MV-4-11 (cell line): ENCODE data around the gene HSPA2.

Experiments
- DNase-seq: peaks from one replicate; lab custom pipeline; 2025; lab: John Stamatoyannopoulos, UW

HSPA2 gene

DNA sequence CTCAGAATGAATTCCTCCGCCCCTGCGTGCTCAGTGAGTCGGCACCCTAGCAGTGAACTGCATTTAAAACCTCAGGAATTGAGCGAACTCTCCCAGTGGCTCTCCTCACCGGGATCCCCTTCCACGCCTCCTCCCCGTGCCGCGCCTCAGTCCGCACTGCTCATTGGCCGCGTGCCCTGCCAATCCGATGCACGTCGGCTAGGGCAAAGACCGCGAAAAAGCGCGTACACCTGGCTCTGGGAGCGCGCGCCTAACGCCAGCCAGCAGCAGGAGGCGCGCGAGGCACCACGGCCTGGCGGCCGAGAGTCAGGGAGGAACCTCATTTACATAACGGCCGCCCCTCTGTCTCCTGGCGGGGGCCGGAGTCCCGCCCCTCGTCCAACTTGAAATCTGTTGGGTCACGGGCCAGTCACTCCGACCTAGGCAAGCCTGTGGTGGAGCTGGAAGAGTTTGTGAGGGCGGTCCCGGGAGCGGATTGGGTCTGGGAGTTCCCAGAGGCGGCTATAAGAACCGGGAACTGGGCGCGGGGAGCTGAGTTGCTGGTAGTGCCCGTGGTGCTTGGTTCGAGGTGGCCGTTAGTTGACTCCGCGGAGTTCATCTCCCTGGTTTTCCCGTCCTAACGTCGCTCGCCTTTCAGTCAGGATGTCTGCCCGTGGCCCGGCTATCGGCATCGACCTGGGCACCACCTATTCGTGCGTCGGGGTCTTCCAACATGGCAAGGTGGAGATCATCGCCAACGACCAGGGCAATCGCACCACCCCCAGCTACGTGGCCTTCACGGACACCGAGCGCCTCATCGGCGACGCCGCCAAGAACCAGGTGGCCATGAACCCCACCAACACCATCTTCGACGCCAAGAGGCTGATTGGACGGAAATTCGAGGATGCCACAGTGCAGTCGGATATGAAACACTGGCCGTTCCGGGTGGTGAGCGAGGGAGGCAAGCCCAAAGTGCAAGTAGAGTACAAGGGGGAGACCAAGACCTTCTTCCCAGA, at the start of gene HSPA2:
TSS of gene HSPA2 (plus strand) at position 534 of the 995 bp plus-strand sequence. CDS start at position 643, 109 bp downstream.
- peak; percentile 99 for DNase-seq

DNA sequence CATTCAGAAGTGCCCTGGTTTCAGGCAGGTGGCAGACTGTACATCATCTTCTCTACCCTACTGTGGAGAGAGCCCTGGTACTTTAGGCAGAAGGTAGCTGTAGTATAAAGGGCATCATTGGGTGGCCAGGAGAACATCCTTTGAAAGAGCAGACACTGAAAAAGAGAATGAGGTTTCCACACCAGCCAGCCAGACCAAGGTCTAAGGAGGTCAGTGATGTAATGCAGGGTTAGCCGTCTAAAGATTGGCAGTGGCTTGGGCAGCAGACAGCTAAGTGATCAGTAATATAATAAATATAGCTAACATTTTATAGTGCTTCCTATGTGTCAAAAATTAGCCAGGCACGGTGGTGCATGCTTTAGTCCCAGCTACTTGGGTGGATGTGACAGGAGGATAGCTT, 48.9 kb upstream of the HSPA2 start:
- no peak for DNase-seq

GRCh38 chr14:64493455-64493854, 47.1 kb upstream of the HSPA2 start:
- no peak for DNase-seq

GRCh38 chr14:64495252-64495651, 45.3 kb upstream of the HSPA2 start:
- DNase-seq = no peak

GRCh38 chr14:64496764-64497163, 43.8 kb upstream of the HSPA2 start:
- no peak for DNase-seq

GRCh38 chr14:64500088-64500487, 40.5 kb upstream of the HSPA2 start:
- no peak for DNase-seq

DNA sequence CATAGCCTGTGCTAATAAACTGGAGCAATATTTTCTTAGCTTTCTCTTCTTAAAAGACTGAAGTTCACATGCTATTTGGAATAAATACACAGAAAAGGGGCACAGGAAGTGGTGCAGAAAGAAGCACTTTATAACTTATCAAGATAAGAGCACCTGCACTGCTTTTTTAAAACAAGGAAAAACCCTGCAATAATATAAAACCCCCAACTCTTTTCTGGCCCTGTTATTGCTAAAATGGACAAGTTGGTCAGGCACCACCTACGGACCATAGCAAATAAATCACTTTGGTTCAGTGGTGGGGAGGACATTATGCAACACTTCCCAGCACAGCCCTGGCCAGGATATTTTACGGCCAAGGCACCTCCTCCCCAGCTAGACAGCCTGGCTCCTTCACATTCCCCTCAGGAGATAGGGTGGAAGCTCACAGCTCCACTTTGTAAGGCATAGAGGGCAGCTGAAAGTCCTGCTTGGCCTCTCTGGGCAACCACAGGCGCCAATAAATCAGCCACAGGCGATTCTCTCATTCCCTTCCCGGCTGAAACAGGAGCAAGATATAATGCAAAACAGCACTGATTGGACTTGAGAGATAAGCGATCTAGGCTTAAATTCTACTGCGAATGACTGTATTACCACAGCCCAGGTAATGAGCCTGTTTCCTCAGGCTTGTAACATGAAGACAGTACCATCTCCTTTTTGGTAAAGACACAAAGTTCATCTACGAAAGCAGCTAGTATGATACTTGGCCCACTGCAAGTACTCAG, 39.0 kb upstream of the HSPA2 start:
- peak; percentile 15 for DNase-seq

DNA sequence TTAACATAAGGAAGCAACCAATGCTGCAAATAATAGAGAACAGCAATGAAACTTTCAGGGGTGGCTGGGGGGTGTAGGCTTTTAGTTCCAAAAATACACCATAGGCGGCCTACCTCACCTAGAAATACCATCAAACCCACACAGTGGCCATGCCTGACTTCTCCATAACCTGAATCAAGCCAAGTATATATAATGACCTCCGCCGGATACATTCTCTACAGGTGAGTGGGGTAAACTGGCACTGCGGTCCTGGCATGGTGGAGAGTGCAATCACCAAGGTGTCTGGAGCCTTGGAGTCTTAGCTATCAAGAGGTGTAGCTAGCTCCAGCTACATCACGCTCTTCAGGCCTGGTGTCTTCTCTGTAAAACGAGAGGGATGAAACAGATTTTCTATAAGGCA, 38.1 kb upstream of the HSPA2 start:
- DNase-seq = no peak

- no peak for DNase-seq
These were observed 37.6 kb upstream of the HSPA2 start for GRCh38 chr14:64502887-64503433.

- peak; percentile 83 for DNase-seq
These were observed 36.9 kb upstream of the HSPA2 start, which contains the start of gene ZBTB25 for GRCh38 chr14:64503434-64504309. Gene ZBTB25 (minus strand): TSS chr14:64503838. CDS start chr14:64490533, 13,305 bp downstream.

DNA sequence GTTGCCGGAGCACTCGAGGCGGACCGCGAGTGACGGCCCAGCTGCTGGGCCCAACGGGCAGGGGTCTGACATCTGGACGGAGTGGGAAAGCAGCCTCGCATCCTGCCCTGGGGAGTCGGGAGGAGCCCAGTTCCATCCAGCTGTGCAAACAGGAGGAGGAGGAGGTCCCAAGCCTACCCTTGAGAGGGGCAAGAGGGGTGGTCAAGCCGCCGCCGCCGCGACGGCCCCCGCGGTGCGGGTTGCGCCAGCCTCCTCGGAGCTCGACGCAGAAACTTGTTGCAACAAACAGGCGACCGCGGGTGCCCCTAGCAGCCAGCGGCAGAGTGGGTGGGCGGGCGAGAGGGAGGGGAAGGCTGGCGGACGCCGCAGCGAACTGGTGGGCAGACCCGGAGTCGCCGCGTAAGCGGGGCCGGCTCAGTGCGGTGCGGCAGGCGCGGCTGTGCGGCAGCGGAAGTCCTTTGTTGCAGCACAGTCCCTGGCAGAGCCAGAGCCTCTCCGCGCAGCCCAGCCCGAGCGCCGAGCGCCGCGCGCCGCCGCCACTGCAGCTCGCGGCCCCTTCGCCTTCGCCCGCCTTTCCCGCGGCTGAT, 36.1 kb upstream of the HSPA2 start, which contains the start of gene ZBTB1:
TSS of gene ZBTB1 (plus strand) at position 461 of the 587 bp plus-strand sequence. CDS start 16,735 bp downstream, outside the sequence.
- DNase-seq = peak; percentile 78

DNA sequence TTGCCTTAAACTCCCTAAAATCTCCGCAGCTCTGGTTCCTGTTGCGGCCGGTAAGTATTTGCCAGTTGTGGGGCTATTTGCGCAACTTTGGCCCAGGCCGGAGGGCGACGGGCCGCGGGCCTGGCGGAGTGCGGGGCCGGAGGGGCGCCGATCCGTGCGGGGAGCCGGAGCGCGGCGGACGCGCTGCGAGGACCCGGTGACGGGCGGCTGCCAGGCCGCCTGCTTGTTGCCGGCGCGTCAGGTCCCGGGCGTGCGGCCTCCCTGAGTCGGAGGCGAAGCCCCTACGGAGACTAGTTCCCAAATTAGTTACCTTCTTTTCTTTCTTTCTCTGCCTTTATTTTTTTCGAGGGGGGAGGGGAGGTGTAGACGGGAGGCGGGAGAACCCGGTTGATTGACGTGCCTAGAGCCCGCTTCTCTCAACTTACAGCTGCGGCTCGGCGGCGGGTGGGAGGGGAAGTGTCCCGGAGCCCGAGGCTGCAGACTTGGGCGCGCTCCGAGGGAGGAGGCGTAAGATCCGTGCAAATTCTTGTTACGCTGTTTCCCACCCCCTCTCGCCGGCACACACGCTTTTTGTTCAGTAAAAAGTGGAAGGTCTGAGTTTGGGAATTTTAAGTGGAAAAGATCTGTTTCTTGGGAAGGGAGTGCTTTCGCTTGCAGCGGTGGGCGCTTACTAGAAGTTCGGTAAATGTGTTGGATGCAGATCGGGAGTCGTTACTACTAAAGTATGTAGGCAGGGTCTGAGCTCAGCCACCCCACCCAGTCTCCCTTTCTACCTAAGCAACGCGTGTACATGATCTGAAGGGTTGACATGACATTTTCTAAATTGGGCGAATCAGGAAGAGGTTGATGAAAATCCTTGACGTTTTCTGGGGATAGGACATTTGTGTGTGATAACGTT, 35.4 kb upstream of the HSPA2 start:
- DNase-seq = peak; percentile 85

GRCh38 chr14:64506721-64507120, 33.8 kb upstream of the HSPA2 start:
- peak; percentile 30 for DNase-seq

DNA sequence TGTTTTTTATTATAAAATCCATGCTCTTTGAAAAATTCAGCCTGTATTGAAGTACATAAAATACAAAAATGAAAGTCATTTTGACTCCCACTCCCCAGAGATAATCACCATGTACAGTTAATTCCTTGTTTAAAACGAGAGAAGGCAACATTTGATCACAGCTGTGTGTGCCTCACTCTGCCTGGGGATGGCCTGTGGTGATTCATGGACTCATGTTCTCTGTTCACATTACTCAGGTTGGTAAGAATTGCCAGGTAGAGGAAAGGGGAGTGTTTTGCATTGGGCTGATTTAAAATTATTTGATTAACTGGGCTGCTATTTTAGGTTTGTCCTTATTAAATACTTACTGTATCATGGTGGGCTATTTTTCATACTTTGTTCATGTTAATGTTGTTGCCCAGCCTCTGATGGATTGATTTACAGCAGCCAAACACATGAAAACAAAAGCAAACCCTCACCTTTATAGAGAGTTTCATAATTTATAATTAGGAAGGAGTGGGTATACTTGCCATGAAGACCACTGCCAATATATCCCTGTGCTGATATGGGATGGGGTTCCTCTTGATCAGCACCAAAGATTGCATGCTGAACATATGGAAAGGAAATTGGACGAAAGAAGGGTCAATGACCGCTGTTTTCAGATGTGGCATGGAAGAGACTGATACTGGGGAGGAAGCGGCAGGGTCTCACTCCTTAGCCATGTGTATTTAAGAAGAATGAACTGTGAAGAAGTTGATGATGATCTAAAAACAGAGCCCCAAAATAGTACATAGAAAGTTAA, 33.0 kb upstream of the HSPA2 start:
- no peak for DNase-seq

DNA sequence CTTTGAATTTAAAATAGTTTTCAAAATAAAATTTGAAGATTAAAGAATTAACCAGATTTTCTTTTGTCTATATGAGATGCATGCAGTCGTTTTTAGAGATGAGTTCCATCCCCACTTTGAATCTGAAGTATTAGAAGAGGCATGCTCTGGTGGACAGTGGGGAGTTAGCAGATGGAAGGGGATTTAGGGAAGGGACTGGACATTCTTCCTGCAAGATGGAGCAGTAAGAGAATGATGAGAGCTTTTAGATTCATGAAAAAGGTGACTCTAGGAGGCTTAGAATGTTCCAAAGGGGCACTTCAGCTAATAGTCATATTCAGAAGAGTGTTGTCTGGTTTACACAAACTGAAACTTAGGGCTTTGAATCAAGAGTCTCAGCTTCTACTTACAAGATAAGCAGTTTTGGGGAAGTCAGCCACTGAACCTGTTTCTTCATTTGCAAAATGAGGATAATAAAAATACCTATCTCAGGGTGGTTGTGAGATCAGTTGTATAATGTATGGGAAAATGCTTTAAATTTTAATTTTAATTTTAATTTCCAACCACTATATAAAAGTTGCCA, 32.2 kb upstream of the HSPA2 start:
- peak; percentile 56 for DNase-seq

DNA sequence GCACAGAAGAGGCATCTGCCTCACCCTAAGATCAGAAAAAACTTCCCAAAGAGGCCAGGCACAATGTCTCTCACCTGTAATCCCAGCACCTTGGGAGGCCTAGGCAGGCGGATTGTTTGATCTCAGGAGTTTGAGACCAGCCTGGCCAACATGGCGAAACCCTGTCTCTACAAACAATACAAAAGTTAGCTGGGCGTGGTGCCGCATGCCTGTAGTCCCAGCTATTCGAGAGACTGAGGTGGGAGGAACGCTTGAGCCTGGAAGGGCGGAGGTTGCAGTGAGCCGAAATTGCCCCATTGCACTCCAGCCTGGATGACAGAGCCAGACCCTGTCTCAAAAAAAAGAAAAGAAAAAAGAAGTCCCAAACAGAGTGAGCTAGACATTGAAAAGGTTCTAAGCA, 31.5 kb upstream of the HSPA2 start:
- DNase-seq = no peak

- DNase-seq = peak; percentile 82
These were observed 29.5 kb upstream of the HSPA2 start for GRCh38 chr14:64510825-64511671.

GRCh38 chr14:64513271-64513670, 27.3 kb upstream of the HSPA2 start:
- DNase-seq = no peak
